ENCODE data around the gene WDR45.

Gene WDR45

GRCh38 chrX:49073601-49074575, 5.8 kb downstream of the WDR45 start, which contains the start of gene PRAF2:
PRAF2 (minus strand) TSS chrX:49074002; CDS start chrX:49073987, 15 bp downstream.
- peak; percentile 53 to 83 for DNase-seq (ENCODE audit: low read depth in 1 of 2, low spot score in 1 of 2)

- no peak for DNase-seq (ENCODE audit: low read depth in 1 of 2, low spot score in 1 of 2)
These were observed 7.0 kb downstream of the WDR45 start for GRCh38 chrX:49072712-49073095.

- DNase-seq (ENCODE audit: low read depth in 1 of 2, low spot score in 1 of 2): no peak
These were observed 7.6 kb downstream of the WDR45 start for GRCh38 chrX:49071877-49072711.

- no peak for DNase-seq (ENCODE audit: low read depth in 1 of 2, low spot score in 1 of 2)
These were observed 8.7 kb downstream of the WDR45 start for GRCh38 chrX:49070988-49071387.

- no peak for DNase-seq (ENCODE audit: low read depth in 1 of 2, low spot score in 1 of 2)
These were observed 10.6 kb downstream of the WDR45 start for GRCh38 chrX:49069038-49069437.

GRCh38 chrX:49067285-49068120, 12.2 kb downstream of the WDR45 start:
- DNase-seq (ENCODE audit: low read depth in 1 of 2, low spot score in 1 of 2): no peak

- DNase-seq (ENCODE audit: low read depth in 1 of 2, low spot score in 1 of 2): no peak
These were observed 13.0 kb downstream of the WDR45 start for GRCh38 chrX:49066690-49067089.

- no peak for DNase-seq (ENCODE audit: low read depth in 1 of 2, low spot score in 1 of 2)
These were observed 13.4 kb downstream of the WDR45 start for GRCh38 chrX:49066278-49066677.

- no peak for DNase-seq (ENCODE audit: low read depth in 1 of 2, low spot score in 1 of 2)
These were observed 15.0 kb downstream of the WDR45 start for GRCh38 chrX:49064735-49065134.

GRCh38 chrX:49064303-49064702, 15.4 kb downstream of the WDR45 start:
- DNase-seq (ENCODE audit: low read depth in 1 of 2, low spot score in 1 of 2): no peak

GRCh38 chrX:49063715-49064114, 16.0 kb downstream of the WDR45 start:
- no peak for DNase-seq (ENCODE audit: low read depth in 1 of 2, low spot score in 1 of 2)

- no peak for DNase-seq (ENCODE audit: low read depth in 1 of 2, low spot score in 1 of 2)
These were observed 17.8 kb downstream of the WDR45 start for GRCh38 chrX:49061916-49062315.

GRCh38 chrX:49061490-49061889, 18.2 kb downstream of the WDR45 start:
- DNase-seq (ENCODE audit: low read depth in 1 of 2, low spot score in 1 of 2): no peak

- DNase-seq (ENCODE audit: low read depth in 1 of 2, low spot score in 1 of 2): no peak
These were observed 18.8 kb downstream of the WDR45 start for GRCh38 chrX:49060914-49061313.

GRCh38 chrX:49059681-49060085, 20.0 kb downstream of the WDR45 start:
- DNase-seq (ENCODE audit: low read depth in 1 of 2, low spot score in 1 of 2): no peak

- no peak for DNase-seq (ENCODE audit: low read depth in 1 of 2, low spot score in 1 of 2)
These were observed 20.5 kb downstream of the WDR45 start for GRCh38 chrX:49059201-49059600.

GRCh38 chrX:49058794-49059193, 20.9 kb downstream of the WDR45 start, which contains the start of gene CCDC120:
CCDC120 (plus strand) TSS chrX:49058999; CDS start chrX:49062042, 3,043 bp downstream.
- no peak for DNase-seq (ENCODE audit: low read depth in 1 of 2, low spot score in 1 of 2)

GRCh38 chrX:49054073-49054762, 25.5 kb downstream of the WDR45 start:
- no peak for DNase-seq (ENCODE audit: low read depth in 1 of 2, low spot score in 1 of 2)

GRCh38 chrX:49053223-49054072, 26.2 kb downstream of the WDR45 start:
- peak; percentile 20 to 37 for DNase-seq (ENCODE audit: low read depth in 1 of 2, low spot score in 1 of 2)

- no peak for DNase-seq (ENCODE audit: low read depth in 1 of 2, low spot score in 1 of 2)
These were observed 35.8 kb downstream of the WDR45 start for GRCh38 chrX:49043987-49044281.

Measured in activated CD4-positive, alpha-beta T cell treated with anti-CD3 and anti-CD28 coated beads, Interleukin-2, amount 50 U/mL, for 24 hours (primary cell).